ENCODE results near the gene LRRC25. TPM values are rescaled to one million over a fixed set of nuclear protein-coding genes. Genes with fewer than 3 reads are reported as not detected.

Gene LRRC25
- total RNA-seq, 3 donors from 2014 or later, result not detected

- Mint-ChIP-seq H3K4me3 (no peak overlapping the region), H3K9me3 (peaks cover 3% of the 10 kb centered on the region), H3K36me3 (ENCODE audit: insufficient read depth) (peaks cover 6% of the 10 kb centered on the region), H3K27me3 (ENCODE audit: low read depth) (no peaks in the 10 kb centered on the region), H3K4me1 (ENCODE audit: low read depth) (peaks cover 22% of the 10 kb centered on the region)
- DNase-seq (no peak), ATAC-seq (no peak)
Measured at GRCh38 chr19:18439025-18439909, 41.8 kb upstream of the LRRC25 start.

GRCh38 chr19:18438331-18439024 lies 41.1 kb upstream of the LRRC25 start:
- H3K27me3 Mint-ChIP-seq (ENCODE audit: low read depth), result no peaks in the 10 kb centered on the region
- DNase-seq (no peak), ATAC-seq (no peak)
- peaks cover 2% of the 10 kb centered on the region for H3K36me3 Mint-ChIP-seq (ENCODE audit: insufficient read depth)
- no peak overlapping the region for H3K4me3 Mint-ChIP-seq
- H3K9me3 Mint-ChIP-seq, result peaks cover 3% of the 10 kb centered on the region
- peaks cover 25% of the 10 kb centered on the region for H3K4me1 Mint-ChIP-seq (ENCODE audit: low read depth)

DNA sequence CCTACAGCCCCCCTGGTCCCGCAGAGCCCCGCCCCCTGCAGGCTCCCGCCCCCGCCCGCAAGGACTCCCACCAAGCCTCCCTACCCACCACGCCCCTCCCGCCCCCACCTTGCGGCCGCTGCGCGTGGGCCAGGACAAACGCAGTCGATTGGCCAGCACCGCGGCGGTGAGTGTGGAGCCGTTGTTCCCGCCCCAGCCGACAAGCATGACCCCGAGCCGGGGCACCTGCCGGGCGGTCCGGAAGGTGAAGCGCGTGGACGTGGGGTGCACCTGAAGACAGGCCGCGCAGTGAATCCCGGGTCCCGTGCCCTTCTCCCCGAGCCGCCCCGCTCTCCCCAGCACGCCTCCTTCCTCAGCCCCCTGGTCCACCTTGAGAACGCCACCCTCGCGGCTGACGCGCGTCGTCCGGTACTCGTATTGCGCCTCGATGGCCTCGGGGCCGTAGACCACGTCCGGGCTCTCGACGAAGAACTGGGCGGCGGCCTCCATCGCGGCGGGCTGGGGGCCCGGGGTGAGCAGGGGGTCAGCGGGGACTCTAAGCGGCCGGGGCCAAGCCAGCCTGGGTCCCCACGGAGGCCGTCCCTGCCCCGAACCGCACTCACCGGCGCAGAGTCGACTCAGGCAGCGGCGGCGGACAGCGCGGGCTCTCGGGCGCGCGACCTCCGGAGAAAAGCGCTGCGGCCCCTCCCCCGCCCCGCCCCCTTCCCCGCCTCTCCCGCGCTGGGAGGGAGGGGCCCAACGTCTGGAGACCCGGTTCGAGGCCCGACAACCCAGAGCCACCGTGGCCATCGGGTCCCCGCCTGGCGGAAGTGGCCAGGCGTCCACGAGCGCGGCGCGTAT lies 40.3 kb upstream of the LRRC25 start, which contains the start of gene ISYNA1:
Gene ISYNA1, minus strand, starts transcription at position 643 of the 840 bp plus-strand sequence. Its CDS starts 154 bp downstream, at position 489.
- ATAC-seq (peak; percentile 29 to 30), DNase-seq (peak; percentile 58)
- H3K36me3 Mint-ChIP-seq (ENCODE audit: insufficient read depth), result no peaks in the 10 kb centered on the region
- H3K4me1 Mint-ChIP-seq (ENCODE audit: low read depth), result peaks cover 24% of the 10 kb centered on the region
- no peaks in the 10 kb centered on the region for H3K27me3 Mint-ChIP-seq (ENCODE audit: low read depth)
- H3K4me3 Mint-ChIP-seq, result peak within 1 kb of the TSS; percentile 72
- H3K9me3 Mint-ChIP-seq, result peaks cover 3% of the 10 kb centered on the region

- no peaks in the 10 kb centered on the region for H3K9me3 Mint-ChIP-seq
- ATAC-seq, result peak; percentile 59 to 61
- peak overlapping the region; percentile 72 for H3K4me3 Mint-ChIP-seq
- H3K36me3 Mint-ChIP-seq (ENCODE audit: insufficient read depth), result no peaks in the 10 kb centered on the region
- DNase-seq, result peak; percentile 70
- no peaks in the 10 kb centered on the region for H3K27me3 Mint-ChIP-seq (ENCODE audit: low read depth)
- peaks cover 23% of the 10 kb centered on the region for H3K4me1 Mint-ChIP-seq (ENCODE audit: low read depth)
Measured at GRCh38 chr19:18436671-18437490, 39.5 kb upstream of the LRRC25 start.

DNA sequence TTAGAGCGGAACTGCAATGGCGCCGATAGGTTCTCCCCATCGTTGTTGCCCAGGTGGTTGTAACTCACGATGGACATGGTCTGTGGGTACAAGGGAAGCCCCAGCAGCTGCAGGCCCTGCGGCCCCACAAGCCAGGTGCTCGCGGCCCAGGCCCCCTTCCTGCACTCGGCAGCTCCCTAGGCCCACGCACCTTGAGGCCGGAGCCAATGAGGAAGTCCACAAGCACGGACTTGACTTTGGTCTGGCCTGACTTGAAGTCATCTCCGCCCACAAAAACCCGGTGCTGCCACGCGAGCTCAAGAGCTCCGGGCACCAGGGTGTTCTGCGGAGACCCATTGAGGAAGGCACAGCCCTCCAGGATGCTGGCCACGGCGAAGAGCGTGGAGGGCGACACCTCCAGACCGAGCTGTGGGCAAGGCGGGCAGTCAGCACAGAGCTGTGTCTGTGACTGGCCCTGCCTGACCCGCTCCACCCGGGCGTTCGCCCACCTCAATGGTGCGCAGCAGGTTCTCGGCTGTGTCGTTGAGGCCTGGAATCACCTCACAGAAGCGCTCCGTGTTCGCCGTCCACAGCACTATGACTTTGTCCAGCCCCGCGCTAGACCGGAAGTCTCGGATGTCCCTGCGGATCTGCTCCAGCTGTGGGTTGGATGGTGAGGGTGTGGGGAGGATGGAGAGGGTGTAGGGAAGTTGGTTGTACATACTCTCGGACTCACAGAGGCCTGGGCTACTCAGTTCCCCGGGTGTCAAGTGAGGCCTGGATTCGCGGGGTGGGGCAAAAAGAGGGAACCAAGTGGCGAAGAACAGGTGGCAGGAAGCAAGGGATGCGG lies 38.6 kb upstream of the LRRC25 start:
- no peak for DNase-seq

GRCh38 chr19:18435178-18435841 lies 37.9 kb upstream of the LRRC25 start:
- Mint-ChIP-seq H3K27me3 (ENCODE audit: low read depth) (no peaks in the 10 kb centered on the region), H3K4me3 (no peak overlapping the region), H3K4me1 (ENCODE audit: low read depth) (peaks cover 20% of the 10 kb centered on the region), H3K9me3 (no peaks in the 10 kb centered on the region), H3K36me3 (ENCODE audit: insufficient read depth) (no peaks in the 10 kb centered on the region)
- ATAC-seq (no peak), DNase-seq (no peak)

More for the DNA sequence above, 38.6 kb upstream of the LRRC25 start:
- Mint-ChIP-seq H3K36me3 (ENCODE audit: insufficient read depth) (no peaks in the 10 kb centered on the region), H3K4me1 (ENCODE audit: low read depth) (peaks cover 21% of the 10 kb centered on the region), H3K27me3 (ENCODE audit: low read depth) (no peaks in the 10 kb centered on the region), H3K9me3 (no peaks in the 10 kb centered on the region), H3K4me3 (peak overlapping the region; percentile 61)
- no peak for ATAC-seq

DNA sequence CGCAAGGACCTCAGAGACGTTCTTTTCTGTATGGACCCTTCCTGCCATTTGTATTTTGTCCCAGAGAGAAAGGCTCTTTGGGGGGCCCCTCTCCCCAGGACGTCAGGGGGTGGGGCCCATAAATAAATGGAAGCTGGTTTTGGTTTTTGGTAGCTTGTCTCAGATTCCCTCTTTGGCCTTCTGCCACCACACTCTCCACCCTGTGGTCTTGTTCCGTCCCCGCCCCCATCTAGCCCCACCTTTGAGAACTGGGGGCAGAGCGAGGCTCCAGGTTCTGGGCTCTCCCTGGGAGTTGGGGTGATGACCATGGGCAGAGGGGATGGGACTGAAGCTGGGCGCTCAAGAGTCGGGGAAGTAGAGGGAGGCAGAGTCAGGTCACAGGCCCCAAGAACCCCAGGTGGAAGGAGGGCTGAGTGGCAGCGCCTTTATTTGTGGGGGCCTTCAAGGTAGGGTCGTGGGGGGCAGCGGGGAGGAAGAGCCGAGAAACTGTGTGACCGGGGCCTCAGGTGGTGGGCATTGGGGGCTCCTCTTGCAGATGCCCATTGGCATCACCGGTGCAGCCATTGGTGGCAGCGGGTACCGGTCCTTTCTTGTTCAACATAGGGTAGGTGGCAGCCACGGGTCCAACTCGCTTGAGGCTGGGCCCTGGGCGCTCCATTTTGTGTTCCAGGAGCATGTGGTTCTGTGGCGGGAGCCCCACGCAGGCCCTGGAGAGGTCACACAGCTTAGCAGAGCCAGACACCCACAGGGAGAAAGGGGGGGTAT lies 37.2 kb upstream of the LRRC25 start:
- H3K4me3 Mint-ChIP-seq, result peak overlapping the region; percentile 58
- DNase-seq, result no peak
- no peaks in the 10 kb centered on the region for H3K9me3 Mint-ChIP-seq
- H3K4me1 Mint-ChIP-seq (ENCODE audit: low read depth), result peaks cover 22% of the 10 kb centered on the region
- ATAC-seq, result no peak
- no peaks in the 10 kb centered on the region for H3K27me3 Mint-ChIP-seq (ENCODE audit: low read depth)
- H3K36me3 Mint-ChIP-seq (ENCODE audit: insufficient read depth), result no peaks in the 10 kb centered on the region

- no peaks in the 10 kb centered on the region for H3K27me3 Mint-ChIP-seq (ENCODE audit: low read depth)
- H3K4me1 Mint-ChIP-seq (ENCODE audit: low read depth), result peaks cover 23% of the 10 kb centered on the region
- DNase-seq, result no peak
- no peaks in the 10 kb centered on the region for H3K9me3 Mint-ChIP-seq
- peak overlapping the region; percentile 58 for H3K4me3 Mint-ChIP-seq
- H3K36me3 Mint-ChIP-seq (ENCODE audit: insufficient read depth), result no peaks in the 10 kb centered on the region
- no peak for ATAC-seq
Measured at GRCh38 chr19:18433735-18434398, 36.4 kb upstream of the LRRC25 start.

GRCh38 chr19:18433015-18433691 lies 35.7 kb upstream of the LRRC25 start:
- Mint-ChIP-seq H3K4me3 (peak overlapping the region; percentile 65), H3K27me3 (ENCODE audit: low read depth) (no peaks in the 10 kb centered on the region), H3K4me1 (ENCODE audit: low read depth) (peaks cover 25% of the 10 kb centered on the region), H3K9me3 (no peaks in the 10 kb centered on the region), H3K36me3 (ENCODE audit: insufficient read depth) (no peaks in the 10 kb centered on the region)
- ATAC-seq, result no peak
- DNase-seq, result peak; percentile 57

- Mint-ChIP-seq H3K4me3 (peak overlapping the region; percentile 65), H3K27me3 (ENCODE audit: low read depth) (no peaks in the 10 kb centered on the region), H3K9me3 (no peaks in the 10 kb centered on the region), H3K4me1 (ENCODE audit: low read depth) (peaks cover 25% of the 10 kb centered on the region), H3K36me3 (ENCODE audit: insufficient read depth) (no peaks in the 10 kb centered on the region)
- no peak for DNase-seq
- ATAC-seq, result no peak
Measured at GRCh38 chr19:18432275-18433014, 35.0 kb upstream of the LRRC25 start.

All from activated T-cell treated with anti-CD3 and anti-CD28 coated beads, Interleukin-2, amount 50 U/mL, for 4 hours (primary cell).